MG63 (cell line): ENCODE results near the gene ZNF641. TPM values are rescaled to one million over a fixed set of nuclear protein-coding genes. Genes with fewer than 3 reads are reported as not detected.

ENCODE experiments used
- DNase-seq: peaks from one replicate; pipeline ENCODE4 v3.0.0-alpha.2; 2020
- H3K27me3 ChIP-seq: fragments of 250-450 bp; sonication (Bioruptor Pico); 2 replicates; pipeline ENCODE4 v1.5.1; 2020; ENCODE audit warnings: mild to moderate bottlenecking, moderate library complexity
- H3K36me3 ChIP-seq: fragments of 250-450 bp; sonication (Bioruptor Pico); 2 replicates; pipeline ENCODE4 v1.5.1; 2020; ENCODE audit warnings: mild to moderate bottlenecking, moderate library complexity
- H3K4me3 ChIP-seq: fragments of 250-450 bp; sonication (Bioruptor Pico); 2 replicates; pipeline ENCODE4 v1.5.1; 2020; ENCODE audit warnings: mild to moderate bottlenecking, moderate library complexity
- H3K9me3 ChIP-seq: fragments of 250-450 bp; sonication (Bioruptor Pico); 2 replicates; pipeline ENCODE4 v1.5.1; 2020; ENCODE audit warnings: mild to moderate bottlenecking, moderate library complexity
- total RNA-seq: library from RNA; depleted of rRNA; stranded (reverse); fragments of >200 nt; shearing (Covaris generic); gene quantifications from 2 replicates; pipeline ENCODE4 v1.2.3, GENCODE V29; 2014; ENCODE audit warnings: low replicate concordance; rRNA removed

ZNF641 gene
- total RNA-seq, 1 experiment from 2014 or later: 2.9 TPM

DNA sequence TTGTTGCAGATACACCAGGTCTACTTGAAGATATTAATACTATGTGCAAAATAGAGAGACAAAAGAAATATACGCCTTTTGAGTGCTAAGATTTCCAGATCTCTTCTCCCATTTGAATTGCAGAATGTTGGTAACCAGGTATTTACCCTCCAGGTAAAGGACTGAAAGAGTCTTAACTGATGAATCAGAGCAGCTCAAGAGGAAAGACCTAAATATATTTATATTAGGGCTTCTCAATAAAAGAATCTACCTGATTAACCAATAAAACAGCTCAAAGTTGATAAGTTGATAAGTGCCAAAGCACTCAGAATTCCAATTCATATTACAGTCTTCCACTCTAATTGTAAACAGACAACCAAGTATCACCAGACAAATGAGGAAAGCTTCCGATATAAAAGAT lies 59.2 kb downstream of the ZNF641 start:
- no peak overlapping the region for H3K4me3 ChIP-seq
- no peaks in the 10 kb centered on the region for H3K36me3 ChIP-seq
- DNase-seq: no peak

DNA sequence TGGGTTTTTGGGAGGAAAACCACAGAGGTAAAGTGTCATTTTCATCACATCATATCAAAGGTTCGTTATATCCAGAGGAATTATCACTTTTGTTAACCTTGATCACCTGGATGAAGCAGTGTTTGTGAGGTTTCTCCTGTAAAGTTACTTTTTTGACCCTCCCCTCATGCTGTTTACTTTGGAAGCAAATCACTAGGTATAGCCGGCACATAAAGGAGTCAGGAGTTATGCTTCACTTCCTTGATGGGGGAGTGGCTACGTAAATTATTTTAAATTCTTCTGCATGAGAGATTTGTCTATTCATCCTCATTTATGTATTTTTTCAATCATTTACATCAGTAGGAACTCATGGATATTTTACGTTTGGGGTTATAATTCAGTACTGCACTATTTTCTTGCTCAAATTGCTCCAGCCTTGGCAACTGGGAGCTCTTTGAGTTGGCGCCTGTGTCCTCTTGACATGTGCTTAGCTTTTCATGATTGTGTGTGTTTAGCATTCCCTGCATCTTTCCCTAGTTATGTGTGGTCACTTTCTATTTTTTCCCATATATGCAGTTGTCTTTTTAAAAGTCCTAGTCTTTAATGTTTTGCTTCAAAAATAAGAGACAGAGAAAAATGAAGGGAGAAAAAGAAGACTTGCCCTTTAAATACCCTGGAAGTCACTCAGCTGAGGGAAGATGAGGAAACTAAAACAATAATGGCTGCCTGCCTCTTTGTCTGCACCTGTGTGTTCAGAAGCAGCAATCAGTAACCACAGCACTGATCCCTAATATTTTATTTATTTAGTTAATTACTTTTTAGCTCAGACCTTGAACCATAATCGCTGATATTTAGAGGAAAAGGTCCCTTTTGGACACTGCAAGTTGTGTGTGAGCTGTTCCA lies 62.1 kb downstream of the ZNF641 start:
- no peak for DNase-seq
- Histone ChIP-seq H3K27me3 (peaks cover 16% of the 10 kb centered on the region), H3K4me3 (no peak overlapping the region), H3K36me3 (no peaks in the 10 kb centered on the region), H3K9me3 (no peaks in the 10 kb centered on the region)

More for the DNA sequence above, 59.2 kb downstream of the ZNF641 start:
- H3K9me3 ChIP-seq: no peaks in the 10 kb centered on the region
- peaks cover 17% of the 10 kb centered on the region for H3K27me3 ChIP-seq

Other genes with a start within 250 kb of the ZNF641 start
- gene SENP1, start 244.8 kb downstream of the ZNF641 start, total RNA-seq: 15.6 and 16.3 TPM in 2 replicates
- gene PFKM, start 231.6 kb downstream of the ZNF641 start, total RNA-seq: 38.2 and 64.7 TPM in 2 replicates
- 31.3 and 79.9 TPM in 2 replicates for gene ASB8, start 193.4 kb downstream of the ZNF641 start, total RNA-seq
- not detected in 2 replicates for gene CCDC184, start 167.3 kb downstream of the ZNF641 start, total RNA-seq
- gene OR10AD1, start 147.6 kb downstream of the ZNF641 start, total RNA-seq: not detected in 2 replicates
- not detected in 2 replicates for gene ANP32D, start 121.6 kb upstream of the ZNF641 start, total RNA-seq
- not detected in 2 replicates for gene C12orf54, start 131.6 kb upstream of the ZNF641 start, total RNA-seq
- not detected in 2 replicates for gene OR8S1, start 174.7 kb upstream of the ZNF641 start, total RNA-seq
- not detected in 2 replicates for gene LALBA, start 219.1 kb upstream of the ZNF641 start, total RNA-seq